IPS-20b (cell line): ENCODE data around the gene FXYD5.

ENCODE experiments used
- H3K27ac ChIP-seq: one replicate; pipeline ENCODE4 v1.5.1; 2013; ENCODE audit warnings: low read length
- H3K27me3 ChIP-seq: 2 replicates; pipeline ENCODE4 v1.6.1; 2013; ENCODE audit warnings: mild to moderate bottlenecking, low read length, inconsistent platforms; ENCODE audit not compliant: insufficient read depth
- H3K36me3 ChIP-seq: 2 replicates; pipeline ENCODE4 v1.6.1; 2013; ENCODE audit warnings: low read depth, mild to moderate bottlenecking, inconsistent platforms, low read length, moderate library complexity; ENCODE audit not compliant: insufficient read depth
- H3K4me1 ChIP-seq: 2 replicates; pipeline ENCODE4 v1.6.1; 2013; ENCODE audit warnings: mild to moderate bottlenecking, control low read depth, inconsistent platforms, low read length, moderate library complexity; ENCODE audit not compliant: insufficient read depth
- H3K4me3 ChIP-seq: 2 replicates; pipeline ENCODE4 v1.5.1; 2013; ENCODE audit warnings: mild to moderate bottlenecking, low read length, inconsistent platforms
- H3K9ac ChIP-seq: 2 replicates; pipeline ENCODE4 v1.6.1; 2013; ENCODE audit warnings: low read depth, mild to moderate bottlenecking, inconsistent platforms, low read length, moderate library complexity
- H3K9me3 ChIP-seq: 2 replicates; pipeline ENCODE4 v1.6.1; 2013; ENCODE audit warnings: mild to moderate bottlenecking, low read depth, low read length, inconsistent platforms; ENCODE audit not compliant: insufficient read depth

Gene FXYD5

DNA sequence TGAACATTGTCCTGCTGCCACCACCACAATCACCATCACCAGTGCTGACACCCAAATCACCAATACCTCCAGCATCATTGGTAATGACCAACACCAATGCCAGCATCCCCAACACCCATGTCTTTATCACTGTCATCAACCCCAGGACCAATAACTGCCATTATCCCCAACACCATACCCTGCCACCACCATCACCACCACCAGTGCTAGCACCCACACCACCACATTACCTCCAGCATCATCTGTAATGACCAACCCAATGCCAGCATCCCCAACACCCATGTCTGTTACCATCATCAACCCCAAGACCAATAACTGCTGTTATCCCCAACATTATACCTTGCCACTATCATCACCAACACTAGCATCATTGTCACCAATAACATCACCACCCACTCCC is 22.3 kb upstream of the FXYD5 start:
- Histone ChIP-seq H3K4me1 (no peaks in the 10 kb centered on the region), H3K27ac (no peak overlapping the region), H3K4me3 (no peak overlapping the region), H3K9me3 (no peaks in the 10 kb centered on the region), H3K27me3 (no peaks in the 10 kb centered on the region), H3K9ac (no peak overlapping the region), H3K36me3 (no peaks in the 10 kb centered on the region)

DNA sequence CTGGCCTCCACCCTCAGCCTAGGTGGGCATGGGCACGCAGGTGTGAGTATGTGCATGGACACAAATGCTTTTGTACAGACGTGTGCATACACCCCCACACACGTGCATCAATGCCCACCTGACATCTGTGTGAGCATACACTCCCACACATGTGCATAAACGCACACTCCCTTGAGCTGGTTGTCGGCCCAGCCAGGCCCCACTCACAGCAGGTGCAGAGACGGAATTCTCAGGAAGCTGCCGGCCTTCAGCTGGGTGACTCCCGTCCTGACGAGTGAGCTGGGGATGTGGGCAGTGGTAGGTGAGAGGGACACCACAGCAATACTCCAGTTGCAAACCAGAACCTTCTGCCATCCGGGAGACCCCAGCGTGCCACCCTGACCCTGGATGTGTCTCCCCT is 20.7 kb upstream of the FXYD5 start:
- H3K36me3 ChIP-seq = no peaks in the 10 kb centered on the region
- no peaks in the 10 kb centered on the region for H3K27me3 ChIP-seq
- H3K9ac ChIP-seq = no peak overlapping the region
- no peak overlapping the region for H3K27ac ChIP-seq
- H3K4me3 ChIP-seq = no peak overlapping the region
- H3K4me1 ChIP-seq = no peaks in the 10 kb centered on the region
- H3K9me3 ChIP-seq = no peaks in the 10 kb centered on the region

DNA sequence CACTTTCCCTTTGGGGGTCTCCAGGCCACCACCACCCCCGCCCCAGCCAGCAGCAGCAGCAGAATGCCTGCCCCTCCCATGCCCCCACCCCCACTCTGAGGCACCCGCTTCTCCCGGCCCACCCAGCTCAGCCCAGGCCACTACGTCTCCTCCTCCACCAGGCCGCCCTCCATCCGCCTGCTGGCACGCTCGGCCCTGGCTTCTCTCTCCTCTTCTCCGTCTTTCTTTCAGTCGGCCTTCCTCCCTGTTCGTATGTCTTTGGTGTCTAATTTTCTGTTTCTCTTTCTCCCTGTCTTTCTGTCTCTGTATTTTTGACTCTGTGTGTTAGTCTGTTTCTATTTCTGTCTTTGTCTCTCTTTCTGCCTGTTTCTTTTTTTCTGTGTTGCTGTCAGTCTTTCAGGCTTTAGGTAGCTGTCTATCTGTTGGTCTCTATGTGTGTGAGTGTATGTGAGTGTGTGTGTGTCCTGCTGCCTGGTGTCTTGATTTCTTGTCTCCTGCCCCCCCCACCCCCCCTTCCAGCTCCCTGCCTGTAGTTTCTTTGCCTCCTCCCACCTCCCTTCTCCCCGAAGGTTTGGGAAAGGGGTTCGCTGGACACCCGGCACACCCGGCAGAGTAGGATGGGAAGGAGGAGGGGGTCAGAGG is 19.8 kb upstream of the FXYD5 start, which contains the start of gene LGI4:
Gene LGI4 (minus strand): TSS at position 459 of the 642 bp plus-strand sequence. CDS start 379 bp downstream, at position 80.
- Histone ChIP-seq H3K27me3 (0 out of 2 replicates have a peak, but pooled peaks cover 1% of the 10 kb centered on the region), H3K4me3 (peak within 1 kb of the TSS; percentile 53; the same call in 1 of the 2 replicates)

DNA sequence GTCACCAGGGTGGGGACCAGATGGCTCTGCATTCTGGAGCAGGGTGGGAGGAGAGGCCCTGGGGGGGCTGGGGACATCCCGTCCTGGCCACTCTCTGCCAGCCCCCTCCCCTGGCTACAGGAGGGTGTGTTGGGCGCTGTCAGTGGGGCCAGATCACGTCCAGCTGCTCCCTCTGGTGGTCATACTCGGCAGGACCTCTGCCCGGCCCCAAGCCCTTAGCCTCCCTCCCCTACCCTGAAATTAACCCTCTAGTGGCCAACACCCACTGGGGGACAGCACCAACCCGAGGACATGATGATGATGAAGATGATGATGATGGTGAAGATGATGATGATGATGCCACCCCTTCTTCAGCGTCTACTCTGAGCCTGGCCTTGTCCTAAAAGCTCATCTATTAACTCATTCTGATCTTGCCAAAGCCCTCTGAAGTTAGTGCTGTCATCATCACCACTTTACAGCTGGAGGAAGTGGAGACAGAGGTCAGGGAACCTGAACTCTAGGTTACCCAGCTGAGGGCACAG is 19.1 kb upstream of the FXYD5 start:
- no peaks in the 10 kb centered on the region; the same call in 1 of the 2 replicates for H3K4me1 ChIP-seq

More for the DNA sequence above, 19.8 kb upstream of the FXYD5 start, which contains the start of gene LGI4:
- H3K27ac ChIP-seq = no peak within 1 kb of the TSS
- no peaks in the 10 kb centered on the region for H3K9me3 ChIP-seq
- no peak within 1 kb of the TSS for H3K9ac ChIP-seq
- no peaks in the 10 kb centered on the region for H3K4me1 ChIP-seq
- H3K36me3 ChIP-seq = no peaks in the 10 kb centered on the region

DNA sequence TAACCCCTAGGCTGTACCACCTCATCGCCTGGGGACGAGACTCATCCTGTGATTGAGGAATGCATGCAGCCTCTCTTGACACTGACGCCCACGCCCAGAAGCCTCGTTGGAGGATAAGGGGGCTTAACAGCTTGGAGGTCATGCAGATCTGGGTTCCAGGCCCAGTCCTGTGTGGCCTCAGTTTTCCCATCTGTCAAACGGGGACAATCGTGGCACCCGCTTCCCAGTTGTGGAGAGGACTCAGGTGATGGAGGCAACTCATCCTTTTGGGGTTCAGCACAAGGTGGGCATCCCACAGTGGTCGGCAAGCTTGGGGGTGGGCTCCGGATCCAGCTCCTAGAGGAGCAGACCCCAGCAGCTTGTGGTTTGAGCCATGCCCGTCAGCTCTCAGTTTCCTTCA is 18.3 kb upstream of the FXYD5 start:
- Histone ChIP-seq H3K9ac (no peak overlapping the region), H3K4me3 (no peak overlapping the region), H3K36me3 (no peaks in the 10 kb centered on the region), H3K4me1 (no peaks in the 10 kb centered on the region; the same call in 1 of the 2 replicates), H3K27me3 (peaks cover 13% of the 10 kb centered on the region), H3K9me3 (no peaks in the 10 kb centered on the region), H3K27ac (no peak overlapping the region)

More for the DNA sequence above, 19.1 kb upstream of the FXYD5 start:
- H3K9ac ChIP-seq = no peak overlapping the region
- peak overlapping the region; percentile 53; the same call in 1 of the 2 replicates for H3K4me3 ChIP-seq
- H3K27me3 ChIP-seq = peaks cover 9% of the 10 kb centered on the region
- no peak overlapping the region for H3K27ac ChIP-seq
- no peaks in the 10 kb centered on the region for H3K36me3 ChIP-seq
- H3K9me3 ChIP-seq = no peaks in the 10 kb centered on the region

DNA sequence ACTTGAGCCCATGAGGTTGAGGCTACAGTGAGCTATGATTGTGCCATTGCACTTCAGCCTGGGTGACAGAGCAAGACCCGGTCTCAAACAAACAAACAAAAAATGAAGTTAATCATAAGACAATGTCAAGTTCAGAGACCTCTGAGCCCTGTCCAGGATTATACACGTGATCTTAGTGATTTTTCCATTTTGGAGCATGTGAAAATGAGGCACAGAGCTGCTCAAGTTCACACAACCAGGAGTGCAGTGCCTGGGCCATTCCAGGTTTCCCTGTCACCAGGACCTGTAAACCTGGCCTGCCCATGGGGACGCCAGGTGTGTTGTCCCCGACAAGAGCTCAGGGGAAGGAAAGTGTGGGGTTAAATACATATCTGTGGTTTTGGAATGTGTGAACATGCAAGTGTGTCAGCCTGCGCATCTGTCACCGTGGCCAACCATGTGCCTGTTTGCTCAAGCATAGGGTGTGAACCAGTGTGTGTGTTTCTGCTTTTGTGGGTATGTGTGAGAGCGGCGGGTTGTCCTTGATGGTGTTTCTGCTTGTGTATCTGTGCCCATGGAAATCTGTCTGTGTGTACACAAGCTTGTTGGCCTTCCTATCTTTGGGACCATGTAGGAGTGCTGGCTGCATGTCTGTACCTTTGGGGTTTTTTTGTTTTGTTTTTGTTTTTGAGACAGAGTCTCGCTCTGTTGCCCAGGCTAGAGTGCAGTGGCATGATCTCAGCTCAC is 17.4 kb upstream of the FXYD5 start:
- no peaks in the 10 kb centered on the region; the same call in 1 of the 2 replicates for H3K4me1 ChIP-seq
- H3K36me3 ChIP-seq = no peaks in the 10 kb centered on the region
- no peak overlapping the region for H3K4me3 ChIP-seq
- no peak overlapping the region for H3K27ac ChIP-seq
- no peaks in the 10 kb centered on the region for H3K9me3 ChIP-seq
- no peak overlapping the region for H3K9ac ChIP-seq
- peaks cover 21% of the 10 kb centered on the region for H3K27me3 ChIP-seq

DNA sequence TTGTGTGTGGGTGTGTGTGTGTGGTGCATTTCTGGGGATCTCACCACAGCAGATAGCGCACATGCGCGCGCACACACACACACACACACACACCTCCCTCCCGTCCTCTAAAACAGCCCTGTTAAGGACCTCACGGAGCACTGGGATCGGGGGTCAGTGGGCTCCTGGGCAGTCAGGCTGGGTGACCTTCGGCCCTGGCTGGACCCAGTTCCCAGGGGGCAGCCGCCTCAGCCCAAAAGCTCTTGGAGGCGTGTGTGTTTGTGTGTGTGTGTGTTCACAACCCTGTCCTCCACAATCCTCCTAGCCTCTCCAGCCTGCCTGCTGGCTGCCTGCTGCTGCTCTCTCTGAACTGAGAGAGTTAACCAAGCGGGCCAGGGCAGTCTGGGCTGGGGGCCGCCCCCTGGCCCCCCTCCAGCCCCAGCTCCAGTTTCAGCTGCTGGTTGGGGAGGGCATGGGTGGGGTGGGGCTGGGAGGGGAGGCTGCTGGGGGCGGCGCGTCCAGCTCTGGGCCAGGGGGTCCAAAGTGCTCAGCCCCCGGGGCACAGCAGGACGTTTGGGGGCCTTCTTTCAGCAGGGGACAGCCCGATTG is 16.1 kb upstream of the FXYD5 start, which contains the start of gene FXYD1:
Gene FXYD1 (plus strand): TSS at position 520 of the 588 bp plus-strand sequence. CDS start 1,256 bp downstream, outside the sequence.
- Histone ChIP-seq H3K4me3 (no peak within 1 kb of the TSS), H3K36me3 (no peaks in the 10 kb centered on the region), H3K9me3 (no peaks in the 10 kb centered on the region), H3K9ac (no peak within 1 kb of the TSS), H3K27me3 (peaks cover 29% of the 10 kb centered on the region), H3K4me1 (no peaks in the 10 kb centered on the region; the same call in 1 of the 2 replicates), H3K27ac (no peak within 1 kb of the TSS)

DNA sequence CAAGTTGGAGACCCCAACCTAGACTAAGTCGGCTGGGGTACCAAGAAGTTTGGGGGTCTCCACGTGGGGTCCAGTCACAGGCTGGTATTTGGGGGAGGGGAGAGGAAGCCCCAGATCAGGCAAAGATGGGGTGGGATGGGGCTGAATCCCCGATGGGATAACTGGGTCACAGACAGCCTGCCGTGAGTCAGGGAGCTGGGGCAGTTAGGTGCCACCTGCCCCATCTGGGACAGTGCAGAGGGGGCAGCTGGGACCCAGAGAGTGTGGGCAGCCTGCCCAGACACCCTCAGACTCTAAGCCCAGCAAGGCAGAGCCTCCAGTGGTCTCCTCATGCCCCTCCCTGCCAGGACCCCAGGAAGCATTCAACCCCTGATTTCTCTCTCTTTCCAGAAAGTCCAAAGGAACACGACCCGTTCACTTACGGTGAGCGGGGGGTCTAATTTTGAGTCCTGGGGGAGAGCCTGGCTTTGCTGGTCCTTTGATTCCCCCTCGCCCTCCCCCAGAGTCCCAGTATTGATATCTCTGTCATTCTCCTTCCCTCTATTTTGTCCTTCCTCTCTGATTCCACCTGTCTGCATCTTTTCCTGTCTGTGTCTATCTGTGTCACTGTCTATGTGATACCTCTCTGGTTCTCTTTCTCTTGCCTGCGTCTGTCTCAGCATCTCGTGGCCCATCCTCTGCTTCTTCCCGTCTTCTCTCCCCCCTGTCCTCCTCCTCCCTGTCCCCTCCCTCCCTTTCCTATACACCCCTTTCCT is 14.2 kb upstream of the FXYD5 start:
- Histone ChIP-seq H3K9ac (no peak overlapping the region), H3K36me3 (no peaks in the 10 kb centered on the region), H3K27ac (no peak overlapping the region), H3K4me3 (peak overlapping the region; percentile 6; the same call in 1 of the 2 replicates), H3K9me3 (no peaks in the 10 kb centered on the region), H3K4me1 (peaks cover 13% of the 10 kb centered on the region; the same call in 1 of the 2 replicates), H3K27me3 (peaks cover 46% of the 10 kb centered on the region)

DNA sequence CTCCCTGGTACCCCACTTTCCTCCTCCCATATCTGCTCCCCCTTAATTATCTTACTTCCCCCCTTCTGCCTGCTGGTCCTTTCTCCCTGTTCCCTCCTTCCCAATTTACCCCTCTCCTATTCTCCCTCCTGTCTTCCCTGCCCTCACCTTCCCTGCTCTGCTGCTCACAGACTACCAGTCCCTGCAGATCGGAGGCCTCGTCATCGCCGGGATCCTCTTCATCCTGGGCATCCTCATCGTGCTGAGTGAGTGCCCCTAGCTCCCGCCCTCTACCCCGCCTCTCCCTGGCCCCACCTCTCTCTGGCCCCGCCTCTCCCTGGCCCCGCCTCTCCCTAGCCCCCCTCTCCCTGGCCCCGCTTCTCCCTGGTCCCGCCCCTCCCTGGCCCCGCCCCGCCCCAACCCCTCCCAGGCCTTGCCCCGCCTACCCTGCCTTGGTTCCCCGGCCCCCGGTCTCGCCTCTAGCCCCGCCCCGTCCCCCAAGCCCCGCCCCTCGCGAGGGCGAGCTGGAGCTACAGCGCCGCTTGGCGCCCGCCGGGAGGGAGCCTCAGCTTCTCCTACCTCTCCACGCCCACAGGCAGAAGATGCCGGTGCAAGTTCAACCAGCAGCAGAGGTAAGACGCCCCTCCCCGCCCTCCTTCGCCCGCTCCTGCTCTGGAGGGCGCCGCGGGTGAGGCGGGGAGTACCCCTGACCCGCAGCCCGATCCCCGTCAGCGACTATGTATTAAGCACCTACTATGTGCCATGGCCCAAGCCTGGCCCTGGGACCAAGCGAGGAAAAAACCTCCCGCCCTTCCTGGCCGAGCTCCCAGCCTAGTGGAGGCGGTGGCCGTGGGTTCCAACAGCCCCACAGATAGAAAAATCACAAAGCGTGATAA is 13.3 kb upstream of the FXYD5 start:
- Histone ChIP-seq H3K9ac (peak overlapping the region; percentile 7; the same call in 1 of the 2 replicates), H3K4me1 (peaks cover 13% of the 10 kb centered on the region; the same call in 1 of the 2 replicates), H3K9me3 (no peaks in the 10 kb centered on the region), H3K4me3 (peak overlapping the region; percentile 81), H3K27ac (no peak overlapping the region), H3K27me3 (peaks cover 46% of the 10 kb centered on the region), H3K36me3 (no peaks in the 10 kb centered on the region)

DNA sequence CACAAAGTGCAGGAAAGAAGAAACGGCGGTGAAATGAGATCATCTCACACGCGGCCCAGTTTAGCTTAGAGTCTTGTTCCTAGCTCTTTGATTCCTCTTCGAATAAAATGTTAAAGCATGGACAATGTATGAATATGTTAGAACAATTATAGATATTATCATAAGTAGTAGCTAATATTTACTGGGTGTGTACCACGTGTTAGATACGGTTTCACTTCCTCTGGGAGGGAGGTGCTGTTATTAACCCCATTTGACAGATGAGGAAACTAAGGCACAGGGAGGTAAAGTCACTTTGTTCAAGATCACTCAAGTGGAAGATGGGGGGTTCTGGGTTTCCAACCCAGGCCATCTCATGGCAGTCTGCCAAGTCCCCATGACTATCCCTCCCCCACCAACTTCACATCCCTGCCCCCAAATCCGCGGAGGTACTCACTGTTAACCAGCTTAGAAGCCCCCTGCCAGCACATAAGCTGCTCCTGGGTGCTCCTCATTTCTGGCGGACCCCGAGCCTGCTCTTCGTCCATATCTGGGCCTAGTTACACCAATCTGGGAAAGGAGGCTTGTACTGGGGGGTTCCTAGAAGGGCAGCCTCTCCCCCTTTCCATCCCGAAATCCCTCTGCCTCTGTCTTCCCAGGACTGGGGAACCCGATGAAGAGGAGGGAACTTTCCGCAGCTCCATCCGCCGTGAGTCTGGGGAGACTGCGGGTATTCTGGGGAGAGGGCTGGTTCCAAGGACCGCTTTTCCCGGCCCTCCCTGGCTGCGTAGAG is 12.5 kb upstream of the FXYD5 start:
- H3K9ac ChIP-seq = peak overlapping the region; percentile 53; the same call in 1 of the 2 replicates
- peaks cover 13% of the 10 kb centered on the region; the same call in 1 of the 2 replicates for H3K4me1 ChIP-seq
- peak overlapping the region; percentile 81 for H3K4me3 ChIP-seq

More for the DNA sequence above, 12.5 kb upstream of the FXYD5 start:
- no peaks in the 10 kb centered on the region for H3K9me3 ChIP-seq
- H3K27me3 ChIP-seq = peaks cover 46% of the 10 kb centered on the region
- H3K27ac ChIP-seq = no peak overlapping the region
- H3K36me3 ChIP-seq = no peaks in the 10 kb centered on the region
